A549 treated with dexamethasone at 1 μM for 4 hours (cell line): ENCODE data around the gene OR5I1. TPM values are rescaled to one million over a fixed set of nuclear protein-coding genes. Genes with fewer than 3 reads are reported as not detected.

Source experiments
- total RNA-seq: library from RNA; stranded (reverse); fragments of 200-300 nt; extraction: Qiagen RNA extraction; gene quantifications from 5 replicates; pipeline ENCODE4 v1.2.3, GENCODE V29; 2022

The OR5I1 gene
- not detected in 5 replicates for total RNA-seq

GRCh38 chr11:55936300-55936699 is at the start of gene OR5I1:
TSS of gene OR5I1 (minus strand) at chr11:55936400. CDS start at chr11:55936400, 0 bp downstream.

GRCh38 chr11:55969845-55970244 is 33.6 kb upstream of the OR5I1 start, which contains the start of gene OR10AG1:
TSS of gene OR10AG1 (minus strand) at chr11:55969945. CDS start at chr11:55969907, 38 bp downstream.

GRCh38 chr11:55914482-55914881 is 21.7 kb downstream of the OR5I1 start, which contains the start of gene OR5W2:
TSS of gene OR5W2 (minus strand) at chr11:55914582. CDS start at chr11:55914582, 0 bp downstream.

Other genes starting within 250 kb of the OR5I1 start
- not detected in 5 replicates for gene OR5D13, start 163.0 kb downstream of the OR5I1 start, total RNA-seq
- gene OR5D14, start 140.8 kb downstream of the OR5I1 start, total RNA-seq = not detected in 5 replicates
- gene OR5L1, start 125.0 kb downstream of the OR5I1 start, total RNA-seq = not detected in 5 replicates
- gene OR5D18, start 116.8 kb downstream of the OR5I1 start, total RNA-seq = not detected in 5 replicates
- not detected in 5 replicates for gene OR5L2, start 109.2 kb downstream of the OR5I1 start, total RNA-seq
- gene OR5D16, start 97.6 kb downstream of the OR5I1 start, total RNA-seq = not detected in 5 replicates
- not detected in 5 replicates for gene TRIM51, start 53.1 kb downstream of the OR5I1 start, total RNA-seq
- gene OR5W2, start 21.8 kb downstream of the OR5I1 start, total RNA-seq = not detected in 5 replicates
- not detected in 5 replicates for gene OR10AG1, start 33.5 kb upstream of the OR5I1 start, total RNA-seq
- gene OR5F1, start 58.2 kb upstream of the OR5I1 start, total RNA-seq = not detected in 5 replicates
- not detected in 5 replicates for gene OR5AS1, start 91.3 kb upstream of the OR5I1 start, total RNA-seq
- not detected in 5 replicates for gene OR8I2, start 156.9 kb upstream of the OR5I1 start, total RNA-seq
- gene OR8H2, start 167.3 kb upstream of the OR5I1 start, total RNA-seq = not detected in 5 replicates
- not detected in 5 replicates for gene OR8H3, start 186.0 kb upstream of the OR5I1 start, total RNA-seq
- gene OR8J3, start 203.8 kb upstream of the OR5I1 start, total RNA-seq = not detected in 5 replicates
- gene OR8K5, start 223.9 kb upstream of the OR5I1 start, total RNA-seq = not detected in 5 replicates
- not detected in 5 replicates for gene OR5J2, start 240.2 kb upstream of the OR5I1 start, total RNA-seq